Measurements from ENCODE around the gene MYLK2.
"Not testable (repeated sequence)": the region's sequence is repeated elsewhere in the genome, so short reads cannot be mapped to it uniquely, and the experiment has no call there.

MYLK2 gene

GRCh38 chr20:31809661-31810060 lies 9.5 kb upstream of the MYLK2 start:
- Mint-ChIP-seq H3K4me1 (no peaks in the 10 kb centered on the region), H3K27me3 (no peaks in the 10 kb centered on the region), H3K4me3 (no peak overlapping the region), H3K27ac (no peak overlapping the region), H3K9me3 (no peaks in the 10 kb centered on the region)
- ATAC-seq (no peak), DNase-seq (no peak)

- no peak overlapping the region for H3K4me3 Mint-ChIP-seq
- no peaks in the 10 kb centered on the region for H3K9me3 Mint-ChIP-seq
- no peak for DNase-seq
Measured at GRCh38 chr20:31811198-31811597, 8.0 kb upstream of the MYLK2 start.

DNA sequence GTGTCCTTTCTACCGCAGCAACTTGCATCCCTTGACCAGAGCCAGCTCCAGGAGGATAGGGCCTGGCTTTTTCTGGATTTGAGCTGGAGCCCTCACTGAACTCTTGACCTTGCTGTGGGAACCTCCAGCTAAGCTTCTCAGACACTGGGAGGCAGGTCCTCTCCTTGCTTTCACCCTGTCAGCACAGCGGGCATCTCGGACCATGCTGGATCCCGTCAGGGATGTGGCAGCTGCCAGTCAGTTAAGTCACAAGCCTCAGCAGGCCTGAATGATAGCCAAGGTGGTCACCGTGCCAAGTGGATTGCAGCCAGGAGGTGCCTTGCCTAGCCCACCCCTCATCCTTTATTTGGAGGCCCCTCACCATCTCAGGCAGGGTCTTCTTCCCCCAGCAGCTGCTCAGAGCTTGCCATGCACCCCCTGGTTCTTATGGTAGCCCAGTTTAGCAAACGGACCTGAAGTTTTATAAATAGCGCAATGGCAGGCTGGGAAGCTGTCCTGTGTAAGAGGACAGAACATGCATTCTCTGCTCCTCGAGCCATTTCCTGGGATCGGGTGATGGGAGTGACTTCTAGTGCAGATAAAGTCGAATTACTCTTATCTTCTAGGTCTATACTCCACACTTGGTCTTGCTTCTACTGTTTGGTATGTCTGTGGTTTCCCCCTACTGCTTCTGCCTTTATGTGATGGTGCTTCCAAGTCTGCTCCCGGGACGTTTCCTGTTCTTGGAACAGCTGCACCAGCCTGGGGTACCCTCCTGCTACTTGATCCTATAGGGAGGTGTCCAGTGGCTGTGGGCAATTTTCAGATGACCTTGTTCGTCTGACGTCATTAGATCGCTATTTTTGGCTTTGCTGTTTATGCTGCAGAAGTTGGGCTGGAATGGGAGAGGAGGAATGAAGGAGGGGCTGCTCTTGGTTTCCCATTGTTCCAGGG lies 7.1 kb upstream of the MYLK2 start:
- Mint-ChIP-seq H3K9me3 (no peaks in the 10 kb centered on the region), H3K27ac (peak overlapping the region in 1 of 2 donors; percentile 14), H3K27me3 (no peaks in the 10 kb centered on the region), H3K4me1 (no peaks in the 10 kb centered on the region), H3K4me3 (no peak overlapping the region)
- ATAC-seq (no peak), DNase-seq (no peak)

More at GRCh38 chr20:31811198-31811597, 8.0 kb upstream of the MYLK2 start:
- ATAC-seq = no peak
- H3K27me3 Mint-ChIP-seq = no peaks in the 10 kb centered on the region
- no peaks in the 10 kb centered on the region for H3K4me1 Mint-ChIP-seq
- H3K27ac Mint-ChIP-seq = peak overlapping the region in 1 of 2 donors; percentile 12

DNA sequence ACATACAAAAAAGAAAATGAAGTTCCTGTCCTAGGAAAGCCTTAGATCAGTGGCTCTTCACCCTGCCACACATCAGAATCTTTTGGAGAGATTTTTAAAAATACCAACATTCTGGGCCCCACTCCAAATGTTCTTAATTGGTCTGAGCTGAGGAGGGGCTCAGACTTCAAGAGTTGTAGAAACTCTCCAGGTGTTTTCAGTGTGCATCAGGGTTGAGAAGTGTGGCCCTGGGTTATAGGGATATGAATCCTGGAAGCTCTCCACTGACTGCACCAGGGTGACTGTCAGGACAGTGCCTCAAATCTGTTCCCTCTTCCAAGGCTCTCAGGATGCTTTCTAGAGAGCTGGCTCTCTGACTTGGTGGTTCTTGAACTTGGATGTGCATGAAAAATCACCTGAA lies 5.5 kb upstream of the MYLK2 start:
- H3K27ac Mint-ChIP-seq = no peak overlapping the region
- no peak for ATAC-seq
- H3K9me3 Mint-ChIP-seq = no peaks in the 10 kb centered on the region
- no peak overlapping the region for H3K4me3 Mint-ChIP-seq
- no peaks in the 10 kb centered on the region for H3K4me1 Mint-ChIP-seq
- no peak for DNase-seq
- H3K27me3 Mint-ChIP-seq = no peaks in the 10 kb centered on the region

DNA sequence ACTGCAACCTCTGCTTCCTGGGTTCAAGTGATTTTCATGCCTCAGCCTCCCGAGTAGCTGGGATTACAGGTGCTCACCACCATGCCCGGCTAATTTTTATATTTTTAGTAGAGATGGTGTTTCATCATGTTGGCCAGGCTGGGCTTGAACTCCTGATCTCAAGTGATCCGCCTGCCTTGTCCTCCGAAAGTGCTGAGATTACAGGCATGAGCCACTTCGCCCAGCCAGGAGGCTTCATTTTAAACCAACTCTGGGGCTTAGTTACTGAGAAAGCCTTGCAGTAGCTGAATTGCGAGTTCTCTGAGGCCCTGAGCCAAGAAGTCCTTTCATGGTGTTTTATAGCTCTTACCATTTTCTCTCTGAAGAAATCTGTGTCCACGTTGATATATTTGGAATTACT lies 5.0 kb upstream of the MYLK2 start:
- not testable (repeated sequence) for DNase-seq, H3K27me3 Mint-ChIP-seq

DNA sequence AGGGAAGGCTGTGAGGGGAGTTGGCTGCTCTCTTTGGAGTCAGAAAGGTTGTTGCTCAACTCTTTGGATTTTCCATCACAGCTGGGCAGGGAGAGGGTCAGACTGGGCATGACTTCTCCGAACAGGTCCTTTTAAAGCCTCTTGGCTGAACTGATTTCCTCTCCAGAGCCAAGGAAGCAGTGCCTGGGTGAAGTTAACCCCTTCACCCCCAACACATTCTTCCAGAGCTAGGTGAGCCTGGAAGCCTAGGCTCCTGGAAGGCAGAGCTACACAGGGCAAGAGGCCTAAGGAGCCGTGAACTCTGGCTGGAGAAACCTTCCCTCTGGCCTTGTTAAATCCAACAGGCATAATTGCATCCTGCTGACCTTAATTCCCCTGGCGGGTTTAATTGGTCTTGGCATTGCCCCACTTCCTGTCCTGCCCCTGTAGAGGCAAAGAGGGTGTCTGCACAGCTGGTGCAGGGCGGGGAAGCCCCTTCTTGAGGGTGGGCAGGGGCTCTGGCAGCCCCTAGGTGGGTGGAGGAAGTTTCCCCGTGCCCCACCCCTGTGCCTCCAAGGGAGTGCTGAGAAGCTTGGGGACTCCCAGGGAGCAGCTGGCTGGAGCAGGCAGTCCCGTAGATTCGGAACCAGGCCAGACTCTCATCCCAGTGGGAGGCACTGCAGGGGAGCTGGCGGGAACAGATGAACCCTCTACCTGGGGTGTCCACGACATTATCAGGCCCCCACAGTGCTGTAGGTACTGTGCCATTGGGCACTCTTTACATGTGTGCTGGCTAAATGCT lies 3.6 kb upstream of the MYLK2 start:
- no peaks in the 10 kb centered on the region for H3K27me3 Mint-ChIP-seq
- H3K4me3 Mint-ChIP-seq = no peak overlapping the region

More for the DNA sequence above, 5.0 kb upstream of the MYLK2 start:
- H3K27ac Mint-ChIP-seq, ATAC-seq, H3K9me3 Mint-ChIP-seq, H3K4me3 Mint-ChIP-seq, H3K4me1 Mint-ChIP-seq: not testable (repeated sequence)

GRCh38 chr20:31816221-31816620 lies 2.9 kb upstream of the MYLK2 start:
- Mint-ChIP-seq H3K4me3 (no peak overlapping the region), H3K9me3 (no peaks in the 10 kb centered on the region), H3K4me1 (no peaks in the 10 kb centered on the region), H3K27ac (no peak overlapping the region), H3K27me3 (no peaks in the 10 kb centered on the region)
- ATAC-seq = no peak
- no peak for DNase-seq

More for the DNA sequence above, 3.6 kb upstream of the MYLK2 start:
- peak; percentile 13 for ATAC-seq
- H3K27ac Mint-ChIP-seq = no peak overlapping the region
- H3K4me1 Mint-ChIP-seq = no peaks in the 10 kb centered on the region
- no peak for DNase-seq
- H3K9me3 Mint-ChIP-seq = no peaks in the 10 kb centered on the region

DNA sequence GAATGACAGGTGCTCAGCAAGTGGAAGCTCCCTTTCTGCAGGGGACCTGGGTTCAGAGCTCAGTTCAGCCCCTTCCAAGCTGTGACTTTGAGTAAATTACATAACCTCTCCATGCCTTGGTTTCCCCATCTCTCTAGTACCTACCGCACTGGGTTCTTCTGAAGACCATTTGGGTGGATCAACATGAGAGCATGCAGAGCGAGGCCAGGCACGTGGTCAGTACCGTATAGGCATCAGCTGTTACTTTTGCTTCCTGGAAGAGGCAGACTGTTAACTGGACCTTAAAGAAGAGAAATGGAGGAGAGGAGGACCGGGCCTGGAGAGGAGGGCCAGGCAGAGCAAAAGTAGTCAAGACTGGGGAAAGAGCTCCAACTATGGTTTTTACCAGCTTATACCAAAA lies 1.7 kb upstream of the MYLK2 start:
- peaks cover 5% of the 10 kb centered on the region for H3K4me1 Mint-ChIP-seq
- H3K4me3 Mint-ChIP-seq = no peak overlapping the region
- ATAC-seq (no peak), DNase-seq (no peak)
- no peaks in the 10 kb centered on the region for H3K9me3 Mint-ChIP-seq
- H3K27ac Mint-ChIP-seq = no peak overlapping the region
- H3K27me3 Mint-ChIP-seq = peaks cover 5% of the 10 kb centered on the region

GRCh38 chr20:31818376-31818908 lies 714 bp upstream of the MYLK2 start:
- peaks cover 13% of the 10 kb centered on the region for H3K27me3 Mint-ChIP-seq
- no peaks in the 10 kb centered on the region for H3K9me3 Mint-ChIP-seq
- no peak for ATAC-seq
- peaks cover 10% of the 10 kb centered on the region for H3K4me1 Mint-ChIP-seq
- H3K27ac Mint-ChIP-seq = peak overlapping the region in 1 of 2 donors; percentile 15
- H3K4me3 Mint-ChIP-seq = no peak overlapping the region
- DNase-seq = no peak

DNA sequence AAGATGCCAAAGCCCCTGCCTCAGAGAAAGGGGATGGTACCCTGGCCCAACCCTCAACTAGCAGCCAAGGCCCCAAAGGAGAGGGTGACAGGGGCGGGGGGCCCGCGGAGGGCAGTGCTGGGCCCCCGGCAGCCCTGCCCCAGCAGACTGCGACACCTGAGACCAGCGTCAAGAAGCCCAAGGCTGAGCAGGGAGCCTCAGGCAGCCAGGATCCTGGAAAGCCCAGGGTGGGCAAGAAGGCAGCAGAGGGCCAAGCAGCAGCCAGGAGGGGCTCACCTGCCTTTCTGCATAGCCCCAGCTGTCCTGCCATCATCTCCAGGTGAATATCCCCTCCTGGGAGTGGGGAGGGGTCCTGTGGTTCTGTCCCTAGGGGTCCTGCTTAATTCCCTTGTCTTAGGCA lies 1.1 kb downstream of the MYLK2 start:
- ATAC-seq (no peak), DNase-seq (no peak)
- Mint-ChIP-seq H3K9me3 (no peaks in the 10 kb centered on the region), H3K4me3 (no peak overlapping the region), H3K27me3 (peaks cover 21% of the 10 kb centered on the region), H3K27ac (no peak overlapping the region), H3K4me1 (peaks cover 10% of the 10 kb centered on the region)

- Mint-ChIP-seq H3K9me3 (no peaks in the 10 kb centered on the region), H3K27ac (no peak overlapping the region), H3K4me3 (no peak overlapping the region), H3K4me1 (peaks cover 10% of the 10 kb centered on the region), H3K27me3 (peaks cover 21% of the 10 kb centered on the region)
- ATAC-seq (no peak), DNase-seq (no peak)
Measured at GRCh38 chr20:31821427-31821826, 2.3 kb downstream of the MYLK2 start.

DNA sequence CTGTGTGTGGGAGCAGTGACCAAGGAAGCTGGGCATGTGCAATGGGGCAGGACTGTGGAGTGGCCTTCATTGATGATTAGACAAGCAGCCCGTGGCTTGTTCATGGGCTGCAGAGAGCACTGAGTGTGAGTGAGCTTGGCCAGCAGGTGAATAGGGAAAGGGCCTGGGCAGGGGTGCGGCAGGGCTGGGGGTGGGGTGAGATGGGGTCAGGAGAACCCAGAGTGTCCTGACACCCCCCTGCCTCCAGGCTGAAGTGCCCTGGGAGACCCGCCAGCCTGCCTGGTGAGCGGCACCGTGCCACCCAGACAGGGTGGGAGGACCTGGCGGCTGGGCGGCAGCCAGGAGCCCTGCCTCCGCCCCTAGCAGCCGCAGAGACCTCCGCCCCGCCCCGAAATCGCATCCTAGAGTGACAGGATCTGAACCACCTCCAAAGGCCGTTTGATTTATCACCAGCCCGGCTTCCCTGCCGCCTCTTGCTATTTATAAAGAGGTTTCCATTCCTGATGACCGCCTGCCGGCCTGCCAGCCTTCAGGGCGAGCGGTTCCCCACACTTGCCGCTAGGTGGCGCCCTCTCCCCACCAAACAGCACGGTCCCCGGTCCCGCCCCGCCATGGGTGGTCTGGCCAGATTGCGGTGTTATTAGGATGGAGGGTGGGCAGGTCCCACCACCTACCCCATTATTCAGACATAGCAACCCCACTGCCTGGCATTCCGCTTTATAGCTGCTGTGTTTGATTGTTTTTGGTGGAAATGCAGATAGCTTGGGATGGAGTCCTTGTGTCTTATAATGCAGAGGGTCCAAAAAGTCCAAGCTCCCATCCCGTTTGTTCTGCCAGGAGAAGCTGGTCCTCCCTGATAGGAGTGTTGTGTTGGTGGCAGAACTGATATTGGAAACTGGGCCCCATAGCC lies 3.5 kb downstream of the MYLK2 start:
- no peak overlapping the region for H3K27ac Mint-ChIP-seq
- H3K4me3 Mint-ChIP-seq = peak overlapping the region; percentile 4 to 14
- peaks cover 10% of the 10 kb centered on the region for H3K4me1 Mint-ChIP-seq

GRCh38 chr20:31823360-31824124 lies 4.4 kb downstream of the MYLK2 start:
- Mint-ChIP-seq H3K4me3 (no peak overlapping the region), H3K27ac (no peak overlapping the region), H3K27me3 (peaks cover 21% of the 10 kb centered on the region), H3K4me1 (peaks cover 10% of the 10 kb centered on the region), H3K9me3 (no peaks in the 10 kb centered on the region)
- DNase-seq (no peak), ATAC-seq (no peak)

More for the DNA sequence above, 3.5 kb downstream of the MYLK2 start:
- DNase-seq = peak; percentile 71 to 78
- H3K27me3 Mint-ChIP-seq = peaks cover 21% of the 10 kb centered on the region
- no peaks in the 10 kb centered on the region for H3K9me3 Mint-ChIP-seq
- ATAC-seq = peak; percentile 86

DNA sequence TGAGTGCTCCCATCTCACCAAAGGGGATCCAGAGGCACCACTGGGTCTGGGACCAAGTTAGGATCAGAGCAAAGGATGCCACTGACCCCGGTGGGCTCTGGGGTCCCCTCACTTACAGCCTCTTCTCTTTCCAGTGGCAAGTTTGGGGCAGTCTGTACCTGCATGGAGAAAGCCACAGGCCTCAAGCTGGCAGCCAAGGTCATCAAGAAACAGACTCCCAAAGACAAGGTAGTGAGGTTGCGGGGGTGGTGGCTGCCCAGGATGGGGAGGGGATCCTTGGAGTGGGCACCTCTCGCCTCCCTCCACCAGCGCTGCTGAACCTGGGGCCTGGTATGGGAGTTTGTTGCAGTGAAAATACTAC lies 4.9 kb downstream of the MYLK2 start:
- H3K4me3 Mint-ChIP-seq = no peak overlapping the region
- no peak overlapping the region for H3K27ac Mint-ChIP-seq

More for the DNA sequence above, 4.9 kb downstream of the MYLK2 start:
- no peaks in the 10 kb centered on the region for H3K9me3 Mint-ChIP-seq
- H3K4me1 Mint-ChIP-seq = peaks cover 10% of the 10 kb centered on the region
- ATAC-seq (no peak), DNase-seq (no peak)
- peaks cover 21% of the 10 kb centered on the region for H3K27me3 Mint-ChIP-seq
